ENCODE results near the gene STXBP1.

Gene STXBP1

DNA sequence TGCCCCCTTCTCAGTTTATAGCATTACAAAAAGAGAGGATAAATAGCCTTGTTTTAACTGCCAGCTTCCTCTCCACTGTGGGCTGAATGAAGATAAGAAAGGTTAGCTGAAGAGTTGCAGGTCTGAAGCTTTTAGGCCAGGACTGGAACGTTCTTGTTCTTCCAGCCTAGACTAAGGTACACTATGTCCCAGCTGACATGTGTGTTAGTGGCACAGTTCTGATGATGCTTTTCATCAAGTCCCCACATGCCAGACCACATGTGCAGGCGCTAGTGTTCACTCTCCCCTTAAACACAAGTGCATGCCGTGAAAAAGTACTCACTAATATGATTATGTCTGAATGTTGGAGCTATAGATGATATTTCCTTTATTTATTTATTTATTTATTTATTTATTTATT lies 40.7 kb downstream of the STXBP1 start:
- H3K4me3 ChIP-seq (replicated peaks; ENCODE audit: low read depth, low read length) = no peak overlapping the region
- TF ChIP-seq, protein P1, sequence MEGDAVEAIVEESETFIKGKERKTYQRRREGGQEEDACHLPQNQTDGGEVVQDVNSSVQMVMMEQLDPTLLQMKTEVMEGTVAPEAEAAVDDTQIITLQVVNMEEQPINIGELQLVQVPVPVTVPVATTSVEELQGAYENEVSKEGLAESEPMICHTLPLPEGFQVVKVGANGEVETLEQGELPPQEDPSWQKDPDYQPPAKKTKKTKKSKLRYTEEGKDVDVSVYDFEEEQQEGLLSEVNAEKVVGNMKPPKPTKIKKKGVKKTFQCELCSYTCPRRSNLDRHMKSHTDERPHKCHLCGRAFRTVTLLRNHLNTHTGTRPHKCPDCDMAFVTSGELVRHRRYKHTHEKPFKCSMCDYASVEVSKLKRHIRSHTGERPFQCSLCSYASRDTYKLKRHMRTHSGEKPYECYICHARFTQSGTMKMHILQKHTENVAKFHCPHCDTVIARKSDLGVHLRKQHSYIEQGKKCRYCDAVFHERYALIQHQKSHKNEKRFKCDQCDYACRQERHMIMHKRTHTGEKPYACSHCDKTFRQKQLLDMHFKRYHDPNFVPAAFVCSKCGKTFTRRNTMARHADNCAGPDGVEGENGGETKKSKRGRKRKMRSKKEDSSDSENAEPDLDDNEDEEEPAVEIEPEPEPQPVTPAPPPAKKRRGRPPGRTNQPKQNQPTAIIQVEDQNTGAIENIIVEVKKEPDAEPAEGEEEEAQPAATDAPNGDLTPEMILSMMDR (IDR thresholded peaks at IDR 0.05; ENCODE audit: low read length, missing control alignments) = no peak
- DNase-seq (ENCODE audit: low read depth) = no peak

DNA sequence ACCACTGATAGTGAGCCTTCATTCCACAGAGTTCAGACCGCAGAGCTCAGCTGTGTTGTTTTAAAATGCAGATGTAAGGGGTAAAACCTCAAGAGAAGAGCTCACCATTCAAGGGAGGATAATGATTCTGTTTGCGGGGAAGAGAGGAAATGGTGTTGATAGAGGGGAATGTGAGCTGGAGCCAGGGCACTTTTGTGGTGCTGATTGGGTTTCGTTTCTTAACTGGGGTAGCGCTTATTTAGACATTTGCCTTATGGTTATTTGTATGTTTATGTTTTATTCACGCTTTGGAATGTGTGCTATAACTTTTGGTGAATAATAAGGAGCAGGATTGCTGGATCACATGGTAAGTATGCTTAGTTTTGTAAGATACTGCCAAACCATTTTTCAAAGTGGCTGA lies 42.5 kb downstream of the STXBP1 start:
- no peak overlapping the region for H3K4me3 ChIP-seq (replicated peaks; ENCODE audit: low read depth, low read length)
- DNase-seq (ENCODE audit: low read depth) = peak; percentile 3
- TF ChIP-seq, protein P1 (IDR thresholded peaks at IDR 0.05; ENCODE audit: low read length, missing control alignments) = no peak

DNA sequence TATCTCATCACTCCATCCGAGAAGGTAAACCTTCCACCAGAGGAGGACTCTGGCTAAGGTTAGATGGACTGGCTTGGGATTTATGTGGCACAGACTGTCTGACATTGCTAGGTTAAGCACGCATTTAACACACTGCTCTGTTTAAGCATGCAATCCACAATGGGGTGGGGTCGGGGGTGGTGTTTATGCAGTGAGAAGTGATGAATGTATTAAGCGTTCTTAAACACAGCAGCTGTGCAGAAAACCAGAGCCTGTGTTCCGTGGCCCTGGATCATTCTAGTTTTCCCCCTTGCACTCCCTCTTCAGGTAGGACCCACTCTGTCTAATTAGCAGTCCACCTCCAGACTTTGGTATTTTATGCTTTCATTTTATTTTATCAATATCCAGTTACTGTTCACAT lies 46.4 kb downstream of the STXBP1 start:
- no peak overlapping the region for H3K4me3 ChIP-seq (replicated peaks; ENCODE audit: low read depth, low read length)
- DNase-seq (ENCODE audit: low read depth) = no peak
- TF ChIP-seq, protein P1 (IDR thresholded peaks at IDR 0.05; ENCODE audit: low read length, missing control alignments) = no peak

DNA sequence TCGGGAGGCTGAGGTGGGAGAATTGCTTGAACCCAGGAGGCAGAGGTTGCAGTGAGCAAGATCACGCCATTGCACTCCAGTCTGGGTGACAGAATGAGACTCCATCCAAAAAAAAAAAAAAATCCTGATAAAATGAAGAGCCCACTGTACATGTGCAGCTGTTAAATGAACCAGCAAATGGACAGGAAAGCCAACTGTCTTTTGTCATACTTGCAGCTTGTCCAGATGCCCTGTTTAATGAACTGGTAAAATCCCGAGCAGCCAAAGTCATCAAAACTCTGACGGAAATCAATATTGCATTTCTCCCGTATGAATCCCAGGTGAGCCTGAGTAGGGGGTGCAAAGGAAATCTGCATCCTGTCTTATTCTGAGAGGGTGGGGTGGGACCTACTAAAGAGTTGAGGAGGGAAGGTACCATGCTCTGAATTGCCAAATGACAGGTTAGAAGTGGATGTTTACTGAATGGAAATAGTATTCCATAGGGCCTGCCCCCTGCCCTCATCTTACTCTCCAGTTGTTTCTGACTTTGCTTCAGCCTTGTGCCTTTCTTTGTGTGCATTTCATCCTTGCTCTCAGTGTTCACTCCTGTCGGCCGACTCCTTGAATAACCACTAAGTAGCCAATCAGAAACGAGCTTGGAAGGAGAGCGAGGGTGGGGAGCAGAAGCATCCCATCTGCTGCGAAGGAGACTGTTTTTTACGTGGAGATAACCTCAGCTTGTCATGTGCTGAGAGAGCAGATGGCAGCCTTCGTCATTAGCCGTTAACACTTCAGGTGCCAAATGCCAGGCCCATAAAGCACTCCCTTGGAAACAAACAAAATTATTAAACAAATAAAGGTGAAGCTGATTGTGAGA lies 49.0 kb downstream of the STXBP1 start:
- DNase-seq (ENCODE audit: low read depth) = no peak
- TF ChIP-seq, protein P1 (IDR thresholded peaks at IDR 0.05; ENCODE audit: low read length, missing control alignments) = no peak
- no peak overlapping the region for H3K4me3 ChIP-seq (replicated peaks; ENCODE audit: low read depth, low read length)

DNA sequence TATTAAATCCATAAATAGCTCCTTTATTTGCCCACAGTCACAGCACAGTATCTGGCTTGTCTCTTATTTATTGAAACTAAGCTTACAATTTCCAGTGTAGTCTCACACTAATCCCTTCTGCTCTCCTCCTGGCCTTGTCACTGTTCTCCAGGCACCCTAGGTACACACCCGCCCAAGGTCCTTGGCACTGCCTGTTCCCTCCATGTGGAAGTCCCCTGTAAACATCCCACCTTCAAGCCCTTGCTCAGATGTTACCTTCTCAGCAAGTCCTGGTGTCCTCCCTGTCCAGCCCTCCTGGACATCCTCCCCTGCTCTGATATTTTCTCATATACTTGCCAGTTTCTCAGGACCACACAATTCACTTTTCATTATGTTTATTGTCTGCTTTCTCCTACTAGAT lies 50.5 kb downstream of the STXBP1 start:
- H3K4me3 ChIP-seq (replicated peaks; ENCODE audit: low read depth, low read length) = no peak overlapping the region
- TF ChIP-seq, protein P1 (IDR thresholded peaks at IDR 0.05; ENCODE audit: low read length, missing control alignments) = no peak
- DNase-seq (ENCODE audit: low read depth) = no peak

DNA sequence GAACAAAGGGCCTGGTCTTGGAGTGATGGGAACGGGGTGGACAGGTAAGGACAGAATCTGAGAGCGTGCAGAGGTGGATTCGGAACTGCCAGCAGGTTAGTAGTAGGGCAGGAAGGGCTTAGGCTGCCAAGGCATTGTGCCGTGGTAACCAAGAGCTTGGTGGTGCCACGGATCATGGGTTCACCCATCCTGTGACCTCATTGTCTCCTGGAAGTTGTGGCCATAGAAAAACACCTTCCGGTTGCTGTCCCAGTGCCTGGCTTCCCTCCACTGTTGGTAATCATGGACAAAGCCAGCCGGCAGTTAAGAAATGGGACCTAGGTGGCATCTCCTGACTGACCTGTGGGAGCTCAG lies 52.2 kb downstream of the STXBP1 start:
- no peak for DNase-seq (ENCODE audit: low read depth)
- H3K4me3 ChIP-seq (replicated peaks; ENCODE audit: low read depth, low read length) = no peak overlapping the region
- TF ChIP-seq, protein P1 (IDR thresholded peaks at IDR 0.05; ENCODE audit: low read length, missing control alignments) = no peak

Data from fibroblast of pulmonary artery (primary cell).